SK-N-SH treated with all-trans-retinoic acid at 6 μM for 48 hours (cell line): ENCODE data around the gene ACAD10.

Experiments used
- ESRRG ChIP-seq: fragments of 250-450 bp; sonication (Bioruptor Pico); IDR thresholded peaks from 2 replicates; pipeline ENCODE4 v1.6.1; 2021; ENCODE audit warnings: mild to moderate bottlenecking
- GLIS3 ChIP-seq: fragments of 250-450 bp; sonication (Bioruptor Pico); IDR thresholded peaks from 2 replicates; pipeline ENCODE4 v1.5.0; 2020; ENCODE audit warnings: mild to moderate bottlenecking, moderate library complexity
- ISL1 ChIP-seq: fragments of 250-450 bp; sonication (Bioruptor Pico); IDR thresholded peaks from 2 replicates; pipeline ENCODE4 v2.1.2; 2022; ENCODE audit warnings: mild to moderate bottlenecking, moderate library complexity
- PPARA ChIP-seq: fragments of 250-450 bp; sonication (Bioruptor Pico); IDR thresholded peaks from 2 replicates; pipeline ENCODE4 v1.5.0; 2020; ENCODE audit warnings: mild to moderate bottlenecking, borderline replicate concordance
- SNAI2 ChIP-seq: fragments of 250-450 bp; sonication (Bioruptor Pico); IDR thresholded peaks from 2 replicates; pipeline ENCODE4 v1.5.0; 2020; ENCODE audit warnings: mild to moderate bottlenecking, moderate library complexity
- TSHZ2 ChIP-seq: fragments of 250-450 bp; sonication (Bioruptor Pico); IDR thresholded peaks from 2 replicates; pipeline ENCODE4 v1.5.0; 2020; ENCODE audit warnings: mild to moderate bottlenecking, moderate library complexity
- ZNF565 ChIP-seq: fragments of 450-650 bp; formaldehyde crosslinking; conservative IDR thresholded peaks from 2 replicates; pipeline ENCODE4 v1.5.0; 2020; ENCODE audit warnings: low read depth, mild to moderate bottlenecking, moderate library complexity
- TF ChIP-seq, protein P1 (sequence below): fragments of 250-450 bp; sonication (Bioruptor Pico); IDR thresholded peaks from 2 replicates; pipeline ENCODE4 v1.8.0; 2020; ENCODE audit warnings: mild to moderate bottlenecking, moderate library complexity, borderline replicate concordance
- TF ChIP-seq, protein P2 (sequence below): fragments of 250-450 bp; sonication (Bioruptor Pico); IDR thresholded peaks from 2 replicates; pipeline ENCODE4 v1.8.0; 2021; ENCODE audit warnings: low read depth, mild to moderate bottlenecking, moderate library complexity, borderline replicate concordance
- TF ChIP-seq, protein P3 (sequence below): fragments of 250-450 bp; sonication (Bioruptor Pico); IDR thresholded peaks from 2 replicates; pipeline ENCODE4 v1.5.1; 2020; ENCODE audit warnings: low read depth, mild to moderate bottlenecking, moderate library complexity

DNA sequence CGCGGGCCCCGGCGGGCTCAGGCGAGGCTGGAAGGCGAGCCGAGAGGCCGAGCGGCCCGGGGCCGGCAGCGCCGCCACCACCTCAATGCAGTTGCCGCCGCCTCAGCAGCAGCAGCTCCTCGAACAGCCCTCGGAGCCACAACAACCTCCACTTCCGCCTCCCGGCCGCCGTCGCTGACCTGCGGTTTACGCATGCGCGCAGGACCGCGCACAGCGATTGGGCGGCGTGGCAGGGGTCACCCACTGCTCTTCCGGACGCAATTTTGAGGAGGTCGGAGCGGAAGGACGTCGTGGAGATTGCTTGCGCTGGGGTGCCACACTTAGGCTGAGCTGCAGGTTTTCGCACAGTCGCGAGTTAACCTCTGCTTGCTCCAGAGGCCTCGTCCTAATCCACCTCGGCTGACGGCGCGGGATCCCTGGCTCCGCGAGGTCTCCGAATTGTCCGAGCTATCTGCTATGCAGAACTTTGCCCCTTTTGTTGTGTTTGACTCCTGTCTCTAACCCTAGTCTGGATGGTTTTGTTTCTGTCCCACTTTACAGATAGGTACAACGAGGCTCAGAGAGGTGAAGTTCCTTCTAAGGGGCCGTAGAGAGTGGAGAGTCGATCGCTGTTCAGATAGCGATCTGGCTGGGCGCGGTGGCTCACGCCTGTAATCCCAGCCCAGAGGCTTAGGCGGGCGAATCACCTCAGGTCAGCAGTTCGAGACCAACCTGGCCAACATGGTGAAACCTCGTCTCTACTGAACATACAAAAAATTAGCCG lies at the start of gene ACAD10, which contains the start of gene BRAP:
- TF ChIP-seq ESRRG (CRISPR knock-in tag) (no peak), ISL1 (no peak), SNAI2 (CRISPR knock-in tag) (no peak), TSHZ2 (no peak), GLIS3 (CRISPR knock-in tag) (no peak), PPARA (CRISPR knock-in tag) (no peak), ZNF565 (no peak)
- TF ChIP-seq, protein P1, sequence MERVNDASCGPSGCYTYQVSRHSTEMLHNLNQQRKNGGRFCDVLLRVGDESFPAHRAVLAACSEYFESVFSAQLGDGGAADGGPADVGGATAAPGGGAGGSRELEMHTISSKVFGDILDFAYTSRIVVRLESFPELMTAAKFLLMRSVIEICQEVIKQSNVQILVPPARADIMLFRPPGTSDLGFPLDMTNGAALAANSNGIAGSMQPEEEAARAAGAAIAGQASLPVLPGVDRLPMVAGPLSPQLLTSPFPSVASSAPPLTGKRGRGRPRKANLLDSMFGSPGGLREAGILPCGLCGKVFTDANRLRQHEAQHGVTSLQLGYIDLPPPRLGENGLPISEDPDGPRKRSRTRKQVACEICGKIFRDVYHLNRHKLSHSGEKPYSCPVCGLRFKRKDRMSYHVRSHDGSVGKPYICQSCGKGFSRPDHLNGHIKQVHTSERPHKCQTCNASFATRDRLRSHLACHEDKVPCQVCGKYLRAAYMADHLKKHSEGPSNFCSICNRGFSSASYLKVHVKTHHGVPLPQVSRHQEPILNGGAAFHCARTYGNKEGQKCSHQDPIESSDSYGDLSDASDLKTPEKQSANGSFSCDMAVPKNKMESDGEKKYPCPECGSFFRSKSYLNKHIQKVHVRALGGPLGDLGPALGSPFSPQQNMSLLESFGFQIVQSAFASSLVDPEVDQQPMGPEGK (CRISPR knock-in tag): no peak
- TF ChIP-seq, protein P2, sequence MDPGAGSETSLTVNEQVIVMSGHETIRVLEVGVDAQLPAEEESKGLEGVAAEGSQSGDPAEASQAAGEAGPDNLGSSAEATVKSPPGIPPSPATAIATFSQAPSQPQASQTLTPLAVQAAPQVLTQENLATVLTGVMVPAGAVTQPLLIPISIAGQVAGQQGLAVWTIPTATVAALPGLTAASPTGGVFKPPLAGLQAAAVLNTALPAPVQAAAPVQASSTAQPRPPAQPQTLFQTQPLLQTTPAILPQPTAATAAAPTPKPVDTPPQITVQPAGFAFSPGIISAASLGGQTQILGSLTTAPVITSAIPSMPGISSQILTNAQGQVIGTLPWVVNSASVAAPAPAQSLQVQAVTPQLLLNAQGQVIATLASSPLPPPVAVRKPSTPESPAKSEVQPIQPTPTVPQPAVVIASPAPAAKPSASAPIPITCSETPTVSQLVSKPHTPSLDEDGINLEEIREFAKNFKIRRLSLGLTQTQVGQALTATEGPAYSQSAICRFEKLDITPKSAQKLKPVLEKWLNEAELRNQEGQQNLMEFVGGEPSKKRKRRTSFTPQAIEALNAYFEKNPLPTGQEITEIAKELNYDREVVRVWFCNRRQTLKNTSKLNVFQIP (CRISPR knock-in tag): 0 out of 2 replicates have a peak, but pooled peaks have one; percentile 49
- TF ChIP-seq, protein P3, sequence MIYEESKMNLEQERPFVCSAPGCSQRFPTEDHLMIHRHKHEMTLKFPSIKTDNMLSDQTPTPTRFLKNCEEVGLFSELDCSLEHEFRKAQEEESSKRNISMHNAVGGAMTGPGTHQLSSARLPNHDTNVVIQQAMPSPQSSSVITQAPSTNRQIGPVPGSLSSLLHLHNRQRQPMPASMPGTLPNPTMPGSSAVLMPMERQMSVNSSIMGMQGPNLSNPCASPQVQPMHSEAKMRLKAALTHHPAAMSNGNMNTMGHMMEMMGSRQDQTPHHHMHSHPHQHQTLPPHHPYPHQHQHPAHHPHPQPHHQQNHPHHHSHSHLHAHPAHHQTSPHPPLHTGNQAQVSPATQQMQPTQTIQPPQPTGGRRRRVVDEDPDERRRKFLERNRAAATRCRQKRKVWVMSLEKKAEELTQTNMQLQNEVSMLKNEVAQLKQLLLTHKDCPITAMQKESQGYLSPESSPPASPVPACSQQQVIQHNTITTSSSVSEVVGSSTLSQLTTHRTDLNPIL (CRISPR knock-in tag): no peak
